ENCODE results near the gene DOCK10.
A peak's percentile ranks its signal among the peaks of the same experiment; 100 is the strongest.

DOCK10 gene

DNA sequence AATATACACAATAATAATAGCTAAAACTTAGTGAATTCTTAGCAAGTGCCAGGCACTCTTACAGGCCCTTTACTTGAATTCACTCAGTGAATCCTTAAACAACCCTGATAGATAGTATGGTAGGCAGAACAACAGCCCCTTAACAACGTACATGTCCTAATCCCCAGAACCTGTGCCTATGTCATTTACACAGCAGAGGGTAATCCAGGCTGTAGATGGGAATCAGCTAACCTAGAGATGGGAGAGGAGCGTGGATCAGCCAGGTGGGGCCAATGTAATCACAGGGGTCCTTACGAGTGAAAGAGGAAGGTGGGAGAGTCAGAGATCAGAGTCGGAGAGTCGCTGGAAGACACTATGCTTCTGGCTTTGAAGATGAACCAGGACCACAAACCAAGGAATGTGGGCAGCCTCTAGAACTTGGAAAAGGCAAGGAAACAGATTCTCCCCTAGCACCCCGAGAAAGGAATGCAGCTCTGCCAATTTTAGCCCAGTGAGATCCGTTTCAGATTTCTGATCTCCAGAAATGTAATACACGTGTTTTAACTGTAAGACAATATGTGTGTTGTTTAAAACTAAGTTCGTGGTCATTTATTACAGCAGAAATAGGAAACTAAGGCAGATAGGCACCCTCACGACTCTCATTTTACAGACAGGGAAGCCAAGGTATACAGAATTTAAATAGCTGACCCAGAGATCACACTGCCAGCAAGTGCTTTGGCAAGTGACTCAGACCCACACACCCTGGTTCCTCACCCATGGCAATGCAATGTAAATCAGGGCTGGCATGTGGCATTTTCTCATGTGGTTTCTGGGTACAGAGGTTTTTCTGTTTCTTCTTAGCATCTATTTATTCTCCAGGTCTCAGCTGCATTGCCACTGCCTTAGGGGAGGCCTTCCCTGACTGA is 68.9 kb downstream of the DOCK10 start:
- no peak for DNase-seq

- no peak for DNase-seq
These were observed 71.1 kb downstream of the DOCK10 start for GRCh38 chr2:224971214-224971613.

- no peak for DNase-seq
These were observed 72.0 kb downstream of the DOCK10 start for GRCh38 chr2:224970311-224970710.

DNA sequence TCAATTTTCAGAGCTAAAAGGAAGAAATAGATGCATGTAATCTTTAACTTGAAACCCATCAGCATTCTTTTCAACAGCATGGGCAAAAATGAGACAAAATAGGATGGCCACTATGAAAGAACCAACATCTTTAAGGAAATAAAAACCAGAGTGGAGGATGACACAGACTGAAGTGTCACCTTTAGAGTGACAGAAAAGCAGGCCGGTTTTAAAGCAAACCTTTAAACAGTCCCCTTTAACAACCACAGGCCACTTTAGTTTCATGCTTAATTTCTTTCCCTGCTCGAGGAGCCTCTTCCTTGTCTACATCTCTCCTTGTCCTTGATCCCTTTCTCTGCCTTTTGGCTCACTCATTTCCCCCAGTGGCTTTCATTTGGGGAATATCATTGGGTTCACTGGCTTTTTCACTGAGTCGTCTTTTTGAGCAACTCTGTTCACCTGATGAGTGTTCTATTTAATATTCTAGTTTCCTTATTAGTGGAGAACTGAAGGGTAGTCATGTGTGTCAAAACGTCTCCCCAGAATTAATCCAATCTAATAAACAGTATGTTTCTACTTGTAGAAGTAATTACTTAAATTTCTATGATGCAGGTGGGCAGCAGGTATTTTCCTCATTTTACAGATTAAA is 72.5 kb downstream of the DOCK10 start:
- DNase-seq, result no peak

DNA sequence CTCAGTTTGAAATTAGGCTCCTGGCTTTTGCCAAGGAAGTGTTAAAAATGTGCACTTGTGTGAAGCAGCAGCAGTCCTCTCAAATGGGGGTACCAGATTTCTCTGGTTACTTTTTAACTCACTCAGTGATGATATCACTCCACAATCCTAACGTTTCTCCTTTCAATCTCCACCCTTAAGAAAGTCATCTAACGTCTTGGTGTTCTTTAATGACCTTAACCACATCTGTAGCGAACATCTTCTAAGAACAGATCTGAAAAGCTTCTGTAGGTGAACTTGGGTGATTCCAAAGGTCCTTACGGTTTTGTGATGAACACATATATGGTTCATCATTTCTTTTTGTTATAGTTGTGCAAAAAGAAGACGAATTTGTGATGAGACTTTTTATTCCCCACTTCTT is 73.2 kb downstream of the DOCK10 start:
- no peak for DNase-seq

GRCh38 chr2:224968051-224968450 is 74.2 kb downstream of the DOCK10 start:
- DNase-seq, result no peak

DNA sequence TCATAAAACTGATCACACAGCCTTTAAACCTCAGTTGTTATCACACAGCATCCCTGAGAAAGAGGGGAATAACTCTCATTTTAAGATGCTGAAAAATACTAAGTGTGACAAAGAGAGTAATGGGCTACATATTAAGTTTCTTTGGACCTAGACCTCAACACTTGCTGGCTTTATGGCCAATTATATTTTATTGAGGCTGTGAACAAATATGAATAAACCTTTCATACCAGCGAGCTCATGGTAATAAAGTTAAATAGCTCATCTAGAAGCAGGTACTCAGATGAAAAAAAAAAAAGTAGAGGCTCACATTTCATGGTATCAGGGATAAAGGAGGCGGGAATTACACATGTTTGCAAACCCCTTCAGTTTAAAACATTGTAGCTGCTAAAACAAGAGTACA is 75.7 kb downstream of the DOCK10 start:
- DNase-seq, result no peak

DNA sequence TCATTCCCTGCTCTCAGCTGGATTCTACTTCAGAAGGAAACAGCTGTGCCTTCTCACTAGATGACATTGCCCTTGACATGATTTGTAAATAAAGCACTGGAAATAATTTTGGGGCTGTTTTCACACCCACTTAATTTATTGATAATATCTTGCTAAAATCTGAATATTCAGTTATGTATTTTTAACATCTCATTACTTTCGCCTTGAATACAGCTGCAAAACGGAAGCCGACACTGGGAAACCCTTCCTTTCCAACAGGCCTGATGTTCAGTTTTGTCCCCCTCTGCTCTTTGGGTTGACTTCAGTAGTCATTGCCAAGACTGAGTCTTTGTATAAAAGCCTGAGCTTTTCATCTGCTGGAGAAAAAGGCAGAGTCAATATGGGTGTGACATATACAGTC is 82.7 kb downstream of the DOCK10 start:
- DNase-seq, result no peak

- DNase-seq, result no peak
These were observed 83.4 kb downstream of the DOCK10 start for GRCh38 chr2:224958873-224959272.

GRCh38 chr2:224958462-224958857 is 83.8 kb downstream of the DOCK10 start:
- DNase-seq, result no peak

DNA sequence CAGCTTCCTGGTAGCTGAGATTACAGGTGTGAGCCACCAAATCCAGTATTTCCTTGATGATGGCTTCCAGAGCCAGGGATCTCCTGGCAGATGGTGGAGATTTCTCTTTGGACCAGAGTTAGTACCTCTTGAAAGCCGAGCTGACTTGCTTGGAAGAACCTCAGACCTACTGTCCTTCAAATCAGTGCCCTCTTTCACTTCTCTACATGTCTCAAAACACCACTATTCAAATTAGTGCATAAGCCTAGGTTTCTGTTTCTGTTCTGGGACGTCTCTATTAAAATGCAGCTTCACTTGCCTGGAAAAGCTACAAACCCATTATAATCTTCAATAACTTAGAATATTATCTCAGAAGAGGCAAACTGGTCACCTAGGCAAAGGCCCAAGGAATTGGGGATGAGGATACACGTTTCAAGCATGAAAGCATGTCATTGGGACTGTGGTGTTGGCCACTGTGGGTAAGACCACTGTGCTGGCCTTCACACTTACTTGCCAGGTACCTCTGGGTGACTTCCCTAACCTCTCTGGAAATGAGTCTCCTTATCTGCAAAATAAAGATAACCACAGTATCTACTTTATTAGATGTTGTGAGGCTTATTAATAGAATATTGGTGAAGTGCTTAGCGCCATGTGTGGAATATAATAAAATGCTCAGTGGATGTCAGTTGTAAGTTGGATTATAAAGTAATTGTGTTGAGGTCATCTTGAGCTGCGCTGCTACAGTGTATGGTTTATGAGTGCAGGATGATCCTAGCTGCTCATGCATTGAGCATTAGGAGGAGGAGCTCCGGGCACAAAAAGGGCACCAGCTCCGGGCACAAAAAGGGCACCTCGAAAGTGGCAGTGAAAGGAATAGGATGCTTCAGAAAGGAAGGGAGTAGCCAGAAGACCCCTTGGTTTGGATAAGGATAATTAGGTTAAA is 84.5 kb downstream of the DOCK10 start:
- no peak for DNase-seq

- DNase-seq, result no peak
These were observed 85.6 kb downstream of the DOCK10 start for GRCh38 chr2:224956706-224957105.

GRCh38 chr2:224954980-224955379 is 87.3 kb downstream of the DOCK10 start:
- DNase-seq, result no peak

DNA sequence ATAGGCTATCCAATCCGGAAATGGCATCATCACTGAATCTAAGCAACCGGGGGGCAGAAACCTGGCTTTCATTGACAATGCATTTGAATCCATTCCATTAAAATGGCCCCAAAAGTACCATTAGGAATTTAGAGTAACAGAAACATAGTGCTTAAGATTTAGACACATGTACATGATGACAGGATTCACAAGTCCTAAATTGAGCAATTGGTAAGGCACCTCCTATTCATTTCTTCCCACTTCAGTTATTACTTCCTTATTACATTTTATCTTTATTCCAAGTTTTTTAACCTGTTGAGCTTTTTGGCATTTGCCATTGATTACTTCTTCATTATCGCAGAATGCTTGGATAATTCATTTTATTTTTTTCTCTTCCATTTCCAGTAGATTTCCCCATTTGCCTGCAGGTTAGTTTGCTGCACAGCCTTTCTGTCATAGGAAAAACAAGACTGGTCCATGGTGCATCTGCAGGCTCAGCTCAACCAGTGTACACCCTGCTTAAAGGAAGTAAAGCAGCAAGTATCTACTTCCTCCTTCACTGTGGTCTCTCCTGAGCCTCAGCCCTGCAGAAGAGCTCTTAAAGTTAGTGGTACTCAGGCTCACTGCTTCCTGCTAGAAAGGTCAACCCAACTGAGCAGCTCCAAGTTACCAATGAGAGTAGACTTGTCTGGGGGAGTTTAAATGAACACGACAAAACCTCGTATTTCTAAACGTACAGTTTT is 89.2 kb downstream of the DOCK10 start:
- peak; percentile 35 for DNase-seq

DNA sequence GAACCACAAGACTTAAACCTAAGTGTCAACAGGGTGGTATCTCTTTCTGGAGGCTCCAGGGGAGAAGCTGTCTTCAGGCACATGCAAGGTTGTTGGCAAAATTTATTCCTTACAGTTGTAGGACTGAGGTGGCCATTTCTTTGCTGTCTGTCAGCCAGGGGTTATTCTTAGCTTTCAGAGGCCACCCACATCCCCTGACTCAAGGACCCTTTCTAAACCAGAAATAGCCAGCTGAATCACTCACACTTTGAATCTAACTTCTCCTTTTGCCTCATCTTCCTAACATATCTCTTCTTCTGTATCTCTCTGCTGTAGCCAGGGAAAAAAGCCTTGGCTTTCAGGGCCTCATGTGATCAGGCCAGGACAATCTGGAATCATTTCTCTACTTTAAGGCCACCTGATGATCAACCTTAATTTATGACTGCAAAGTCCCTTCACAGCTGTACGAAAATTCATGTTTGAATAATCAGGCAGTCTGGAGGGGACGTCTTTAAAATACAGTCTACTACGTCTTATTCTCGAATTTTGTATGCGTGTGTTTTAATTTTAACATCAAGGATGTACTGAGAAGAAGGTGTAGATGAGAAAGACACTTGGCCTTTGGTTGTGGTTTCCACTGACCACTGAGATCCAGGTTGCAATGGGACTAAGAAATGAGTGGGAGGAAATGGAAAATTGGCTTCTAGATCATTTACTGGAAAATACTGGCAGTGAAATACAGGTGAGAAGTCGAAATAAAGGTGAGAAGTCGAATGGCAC is 90.4 kb downstream of the DOCK10 start:
- no peak for DNase-seq

DNA sequence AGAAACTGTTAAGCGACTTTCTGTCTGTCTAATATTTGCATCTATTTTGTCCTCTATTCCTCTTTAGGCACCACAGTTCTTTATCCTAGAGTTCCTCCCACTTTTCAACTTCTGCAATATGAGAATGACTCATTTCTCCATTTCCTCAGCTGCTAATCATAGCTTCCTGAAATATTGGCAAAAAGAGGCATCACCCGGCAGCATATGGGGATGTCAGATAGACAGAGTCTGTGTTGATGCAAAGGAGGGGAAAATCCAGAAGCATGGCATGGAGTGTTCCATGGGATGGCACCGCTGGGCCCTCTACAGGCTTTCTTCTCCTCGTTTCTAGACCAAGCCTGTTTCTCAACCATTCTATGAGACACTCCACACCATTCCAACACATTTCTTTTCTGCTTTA is 93.4 kb downstream of the DOCK10 start:
- no peak for DNase-seq

- DNase-seq, result no peak
These were observed 94.3 kb downstream of the DOCK10 start for GRCh38 chr2:224948005-224948404.

- DNase-seq, result no peak
These were observed 94.7 kb downstream of the DOCK10 start for GRCh38 chr2:224947566-224947965.

DNA sequence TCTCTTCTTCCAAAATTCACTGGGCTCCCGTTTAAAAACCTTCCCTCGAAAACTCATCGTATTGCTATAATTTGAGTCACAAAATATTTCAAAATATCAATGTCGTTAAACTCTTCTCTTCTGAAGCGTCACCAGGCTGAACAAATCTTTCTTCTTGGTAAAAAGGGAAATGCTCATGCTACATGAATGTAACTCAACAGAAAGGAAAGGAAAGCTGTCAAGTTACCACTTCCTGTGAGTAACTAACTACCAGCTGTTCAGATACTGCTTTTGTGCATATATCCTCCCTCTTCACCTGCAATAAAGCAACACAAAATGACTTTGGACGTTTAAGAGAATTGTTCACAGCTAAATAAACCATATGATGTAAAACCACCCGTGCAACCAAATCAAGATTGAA is 95.4 kb downstream of the DOCK10 start:
- no peak for DNase-seq

DNA sequence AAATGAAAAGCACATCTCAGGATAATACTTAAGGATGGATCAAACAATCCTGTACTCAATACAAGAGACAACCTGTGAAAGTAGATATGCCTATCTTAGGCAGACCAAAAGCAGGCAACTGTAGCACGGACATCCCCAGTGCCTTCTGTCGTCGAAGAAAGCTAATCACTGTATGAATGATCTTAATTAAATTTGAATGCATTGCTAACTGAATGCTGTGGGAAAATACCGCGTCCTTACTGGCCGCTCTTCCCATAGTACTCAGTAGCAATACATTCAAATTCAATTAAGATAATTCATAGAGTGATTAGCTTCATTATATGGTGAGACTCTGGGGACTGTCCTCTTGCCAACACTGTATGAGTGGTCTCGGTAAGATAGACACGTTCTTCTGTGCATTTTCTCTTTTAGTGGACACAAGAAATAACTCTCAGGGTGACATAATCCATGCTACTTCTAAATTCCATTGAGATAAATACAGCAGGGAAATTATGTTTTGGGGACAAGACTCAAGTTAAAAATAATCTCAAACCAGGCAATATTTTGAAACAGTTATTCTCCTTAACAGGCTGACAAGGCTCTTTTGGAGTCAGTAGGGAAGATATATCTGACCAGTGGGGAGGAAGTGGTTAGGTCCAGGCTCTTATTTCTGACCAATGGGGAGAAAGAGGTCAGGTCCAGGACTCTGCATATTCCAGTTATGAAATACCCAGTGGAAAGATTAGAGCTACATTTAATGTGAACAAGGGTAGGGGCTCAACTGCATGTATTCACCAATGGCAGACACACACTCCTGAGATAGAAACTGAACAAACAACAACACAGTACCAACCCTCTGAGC is 97.3 kb downstream of the DOCK10 start:
- no peak for DNase-seq

DNA sequence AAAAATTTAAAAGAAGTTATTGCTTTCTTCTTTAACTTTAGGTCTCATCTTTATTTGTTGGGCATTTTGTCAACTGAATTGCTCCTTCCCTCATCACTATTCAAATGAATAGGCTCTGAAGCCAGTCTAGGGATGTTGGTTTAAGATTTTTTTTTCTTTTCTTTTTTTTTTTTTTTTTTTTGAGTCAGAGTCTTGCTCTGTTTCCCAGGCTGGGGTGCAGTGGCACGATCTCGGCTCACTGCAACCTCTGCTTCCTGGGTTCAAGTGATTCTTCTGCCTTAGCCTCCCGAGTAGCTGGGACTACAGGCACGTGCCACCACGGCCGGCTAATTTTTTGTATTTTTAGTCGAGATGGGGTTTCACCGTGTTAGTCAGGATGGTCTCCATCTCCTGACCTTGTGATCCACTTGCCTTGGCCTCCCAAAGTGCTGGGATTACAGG is 98.6 kb downstream of the DOCK10 start:
- peak; percentile 79 for DNase-seq
